Measurements from ENCODE around the gene PPTC7.

Gene PPTC7

GRCh38 chr12:110516995-110517394 lies 66.1 kb downstream of the PPTC7 start:
- H3K36me3 ChIP-seq (ENCODE audit: insufficient read depth), result no peaks in the 10 kb centered on the region
- no peaks in the 10 kb centered on the region for H3K27me3 ChIP-seq (ENCODE audit: insufficient read depth, low read depth)
- no peak for TF ChIP-seq CTCF (conservative IDR thresholded peaks at IDR 0.05; ENCODE audit: low read depth, low read length)
- no peaks in the 10 kb centered on the region for H3K79me2 ChIP-seq (ENCODE audit: insufficient read depth, low read depth)
- H2AFZ ChIP-seq (ENCODE audit: low read depth), result no peak overlapping the region
- H3K4me1 ChIP-seq (ENCODE audit: low read depth, poor library complexity, severe bottlenecking), result peaks cover 3% of the 10 kb centered on the region
- H3K4me2 ChIP-seq, result no peak overlapping the region
- H3K9ac ChIP-seq, result no peak overlapping the region
- no peak overlapping the region for H3K27ac ChIP-seq
- H4K20me1 ChIP-seq (ENCODE audit: insufficient read depth), result no peaks in the 10 kb centered on the region
- no peak overlapping the region for H3K4me3 ChIP-seq (IDR thresholded peaks at IDR 0.05; ENCODE audit: insufficient read depth, low read depth, low read length)

DNA sequence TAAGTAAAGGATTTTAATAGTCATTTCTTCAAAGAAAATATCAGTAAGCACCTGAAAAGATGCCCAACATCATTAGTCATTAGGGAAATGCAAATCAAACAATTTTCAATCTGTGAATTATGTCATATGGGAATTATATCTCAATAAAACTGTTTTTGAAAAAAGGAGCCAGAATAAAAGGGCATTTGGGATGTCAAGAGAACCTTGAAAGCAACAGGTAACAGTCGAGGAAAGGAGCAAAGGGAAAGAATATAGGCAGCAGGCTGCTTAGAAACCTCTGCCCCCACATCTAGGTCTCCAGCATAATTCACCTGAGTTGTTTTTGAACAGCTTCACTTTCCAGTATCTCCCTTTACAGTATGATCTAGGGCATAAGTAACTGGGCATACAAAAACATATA lies 68.8 kb downstream of the PPTC7 start:
- no peak overlapping the region for H3K4me2 ChIP-seq
- H3K4me1 ChIP-seq (ENCODE audit: low read depth, poor library complexity, severe bottlenecking), result no peaks in the 10 kb centered on the region
- no peaks in the 10 kb centered on the region for H4K20me1 ChIP-seq (ENCODE audit: insufficient read depth)
- no peak overlapping the region for H3K9ac ChIP-seq
- TF ChIP-seq CTCF (conservative IDR thresholded peaks at IDR 0.05; ENCODE audit: low read depth, low read length), result no peak
- H3K79me2 ChIP-seq (ENCODE audit: insufficient read depth, low read depth), result no peaks in the 10 kb centered on the region
- H3K36me3 ChIP-seq (ENCODE audit: insufficient read depth), result no peaks in the 10 kb centered on the region
- H3K27ac ChIP-seq, result no peak overlapping the region
- no peak overlapping the region for H2AFZ ChIP-seq (ENCODE audit: low read depth)
- H3K4me3 ChIP-seq (IDR thresholded peaks at IDR 0.05; ENCODE audit: insufficient read depth, low read depth, low read length), result no peak overlapping the region
- H3K27me3 ChIP-seq (ENCODE audit: insufficient read depth, low read depth), result no peaks in the 10 kb centered on the region

DNA sequence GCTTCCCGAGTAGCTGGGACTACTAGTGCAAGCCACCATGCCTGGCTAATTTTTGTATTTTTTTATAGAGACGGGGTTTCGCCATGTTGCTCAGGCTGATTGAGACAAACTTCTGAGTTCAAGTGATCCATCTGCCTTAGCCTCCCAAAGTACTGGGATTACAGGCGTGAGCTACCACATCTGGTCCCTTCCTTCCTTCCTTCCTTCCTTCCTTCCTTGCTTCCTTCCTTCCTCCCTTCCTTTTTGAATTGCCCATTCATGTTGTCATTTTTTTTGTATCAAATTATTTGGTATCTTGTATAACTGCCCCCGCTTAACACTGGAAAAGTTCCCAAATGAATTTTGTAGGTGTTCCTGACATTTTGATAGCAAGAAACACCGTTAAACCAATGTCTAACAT lies 69.3 kb downstream of the PPTC7 start:
- no peak overlapping the region for H3K9ac ChIP-seq
- no peaks in the 10 kb centered on the region for H4K20me1 ChIP-seq (ENCODE audit: insufficient read depth)
- H3K4me1 ChIP-seq (ENCODE audit: low read depth, poor library complexity, severe bottlenecking), result no peaks in the 10 kb centered on the region
- TF ChIP-seq CTCF (conservative IDR thresholded peaks at IDR 0.05; ENCODE audit: low read depth, low read length), result no peak
- no peak overlapping the region for H3K4me2 ChIP-seq
- H3K27ac ChIP-seq, result no peak overlapping the region
- no peaks in the 10 kb centered on the region for H3K27me3 ChIP-seq (ENCODE audit: insufficient read depth, low read depth)
- H3K4me3 ChIP-seq (IDR thresholded peaks at IDR 0.05; ENCODE audit: insufficient read depth, low read depth, low read length), result no peak overlapping the region
- H2AFZ ChIP-seq (ENCODE audit: low read depth), result no peak overlapping the region
- no peaks in the 10 kb centered on the region for H3K79me2 ChIP-seq (ENCODE audit: insufficient read depth, low read depth)
- H3K36me3 ChIP-seq (ENCODE audit: insufficient read depth), result no peaks in the 10 kb centered on the region

GRCh38 chr12:110508071-110508586 lies 75.0 kb downstream of the PPTC7 start:
- no peaks in the 10 kb centered on the region for H4K20me1 ChIP-seq (ENCODE audit: insufficient read depth)
- H3K9ac ChIP-seq, result no peak overlapping the region
- no peaks in the 10 kb centered on the region for H3K36me3 ChIP-seq (ENCODE audit: insufficient read depth)
- no peaks in the 10 kb centered on the region for H3K4me1 ChIP-seq (ENCODE audit: low read depth, poor library complexity, severe bottlenecking)
- H3K27me3 ChIP-seq (ENCODE audit: insufficient read depth, low read depth), result no peaks in the 10 kb centered on the region
- no peaks in the 10 kb centered on the region for H3K79me2 ChIP-seq (ENCODE audit: insufficient read depth, low read depth)
- no peak overlapping the region for H3K4me3 ChIP-seq (IDR thresholded peaks at IDR 0.05; ENCODE audit: insufficient read depth, low read depth, low read length)
- H3K27ac ChIP-seq, result no peak overlapping the region
- H2AFZ ChIP-seq (ENCODE audit: low read depth), result no peak overlapping the region
- TF ChIP-seq CTCF (conservative IDR thresholded peaks at IDR 0.05; ENCODE audit: low read depth, low read length), result no peak
- H3K4me2 ChIP-seq, result no peak overlapping the region

All from KMS-11 (cell line).